Osteoblast (primary cell): ENCODE measurements around the gene RIOK1. TPM values are rescaled to one million over a fixed set of nuclear protein-coding genes. Genes with fewer than 3 reads are reported as not detected.

Source experiments
- DNase-seq: peaks from one replicate; pipeline ENCODE4 v3.0.0; 2011; ENCODE audit warnings: low spot score, mixed read lengths; ENCODE audit not compliant: insufficient read length; ENCODE audit errors: missing footprints
- H2AFZ ChIP-seq: 2 replicates; pipeline ENCODE4 v1.6.0; 2011; ENCODE audit warnings: mild to moderate bottlenecking, low read length
- H3K27ac ChIP-seq: 2 replicates; pipeline ENCODE4 v1.5.1; 2011; ENCODE audit warnings: mild to moderate bottlenecking, low read depth, low read length, moderate library complexity
- H3K27me3 ChIP-seq: 2 replicates; pipeline ENCODE4 v1.6.0; 2012; ENCODE audit warnings: mild to moderate bottlenecking, control low read depth, inconsistent platforms, low read length, moderate library complexity; ENCODE audit not compliant: insufficient read depth
- H3K36me3 ChIP-seq: 2 replicates; pipeline ENCODE4 v1.5.1; 2011; ENCODE audit warnings: mild to moderate bottlenecking, low read length, control low read depth, moderate library complexity; ENCODE audit not compliant: insufficient read depth
- H3K4me1 ChIP-seq: 2 replicates; pipeline ENCODE4 v1.5.1; 2011; ENCODE audit warnings: mild to moderate bottlenecking, low read length, control low read depth, moderate library complexity; ENCODE audit not compliant: insufficient read depth
- H3K4me2 ChIP-seq: 2 replicates; pipeline ENCODE4 v1.6.0; 2011; ENCODE audit warnings: mild to moderate bottlenecking, low read length; ENCODE audit not compliant: insufficient read depth
- H3K4me3 ChIP-seq: fragments of 200-600 bp; sonication (generic); 3 replicates; pipeline ENCODE4 v1.5.1; 2012; ENCODE audit warnings: mild to moderate bottlenecking, low read length, inconsistent platforms; ENCODE audit not compliant: insufficient read depth
- H3K79me2 ChIP-seq: 2 replicates; pipeline ENCODE4 v1.6.0; 2012; ENCODE audit warnings: mild to moderate bottlenecking, low read length, control low read depth, inconsistent platforms; ENCODE audit not compliant: insufficient read depth
- H3K9me3 ChIP-seq: 2 replicates; pipeline ENCODE4 v1.5.1; 2011; ENCODE audit warnings: low read depth, low read length, control low read depth
- H4K20me1 ChIP-seq: 2 replicates; pipeline ENCODE4 v1.6.0; 2012; ENCODE audit warnings: mild to moderate bottlenecking, low read length, control low read depth; ENCODE audit not compliant: insufficient read depth
- total RNA-seq: library from RNA; depleted of rRNA; stranded (reverse); fragments of >200 nt; gene quantifications from 2 replicates; pipeline ENCODE4 v1.2.3, GENCODE V29; 2012
- TF ChIP-seq, protein P1 (sequence below): IDR thresholded peaks from 2 replicates; pipeline ENCODE4 v1.5.1; 2011; ENCODE audit warnings: mild to moderate bottlenecking, low read depth, low read length, moderate library complexity; ENCODE audit errors: extremely low read depth

RIOK1 gene
- total RNA-seq, 1 donor = 14.1 TPM

DNA sequence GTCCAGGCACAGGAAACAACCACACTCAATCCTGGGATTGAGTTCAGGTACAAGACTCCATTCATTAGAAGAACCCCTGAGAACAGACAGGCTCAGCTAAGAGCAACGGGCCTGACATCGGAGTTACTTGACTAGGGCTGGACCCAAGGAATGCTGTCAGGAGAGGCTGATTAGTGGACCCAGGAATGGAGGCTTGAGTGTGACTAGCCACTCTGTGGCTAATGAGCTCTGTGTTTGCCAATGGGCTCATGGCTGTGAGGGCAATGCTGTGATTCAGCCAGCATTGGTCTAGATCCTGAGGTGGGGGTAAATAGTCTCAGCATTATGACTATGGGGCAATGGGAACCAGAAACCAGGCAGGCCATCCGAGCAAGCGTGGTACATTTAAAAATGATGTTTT is 71.8 kb downstream of the RIOK1 start:
- Histone ChIP-seq H3K4me3 (no peak overlapping the region), H3K27me3 (no peaks in the 10 kb centered on the region), H3K79me2 (no peaks in the 10 kb centered on the region), H3K9me3 (no peaks in the 10 kb centered on the region), H3K27ac (peak overlapping the region; percentile 27), H3K4me1 (peaks cover 16% of the 10 kb centered on the region), H2AFZ (peak overlapping the region; percentile 38), H4K20me1 (no peaks in the 10 kb centered on the region), H3K4me2 (peak overlapping the region; percentile 2), H3K36me3 (no peaks in the 10 kb centered on the region)
- TF ChIP-seq, protein P1, sequence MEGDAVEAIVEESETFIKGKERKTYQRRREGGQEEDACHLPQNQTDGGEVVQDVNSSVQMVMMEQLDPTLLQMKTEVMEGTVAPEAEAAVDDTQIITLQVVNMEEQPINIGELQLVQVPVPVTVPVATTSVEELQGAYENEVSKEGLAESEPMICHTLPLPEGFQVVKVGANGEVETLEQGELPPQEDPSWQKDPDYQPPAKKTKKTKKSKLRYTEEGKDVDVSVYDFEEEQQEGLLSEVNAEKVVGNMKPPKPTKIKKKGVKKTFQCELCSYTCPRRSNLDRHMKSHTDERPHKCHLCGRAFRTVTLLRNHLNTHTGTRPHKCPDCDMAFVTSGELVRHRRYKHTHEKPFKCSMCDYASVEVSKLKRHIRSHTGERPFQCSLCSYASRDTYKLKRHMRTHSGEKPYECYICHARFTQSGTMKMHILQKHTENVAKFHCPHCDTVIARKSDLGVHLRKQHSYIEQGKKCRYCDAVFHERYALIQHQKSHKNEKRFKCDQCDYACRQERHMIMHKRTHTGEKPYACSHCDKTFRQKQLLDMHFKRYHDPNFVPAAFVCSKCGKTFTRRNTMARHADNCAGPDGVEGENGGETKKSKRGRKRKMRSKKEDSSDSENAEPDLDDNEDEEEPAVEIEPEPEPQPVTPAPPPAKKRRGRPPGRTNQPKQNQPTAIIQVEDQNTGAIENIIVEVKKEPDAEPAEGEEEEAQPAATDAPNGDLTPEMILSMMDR = no peak
- peak; percentile 86 for DNase-seq

DNA sequence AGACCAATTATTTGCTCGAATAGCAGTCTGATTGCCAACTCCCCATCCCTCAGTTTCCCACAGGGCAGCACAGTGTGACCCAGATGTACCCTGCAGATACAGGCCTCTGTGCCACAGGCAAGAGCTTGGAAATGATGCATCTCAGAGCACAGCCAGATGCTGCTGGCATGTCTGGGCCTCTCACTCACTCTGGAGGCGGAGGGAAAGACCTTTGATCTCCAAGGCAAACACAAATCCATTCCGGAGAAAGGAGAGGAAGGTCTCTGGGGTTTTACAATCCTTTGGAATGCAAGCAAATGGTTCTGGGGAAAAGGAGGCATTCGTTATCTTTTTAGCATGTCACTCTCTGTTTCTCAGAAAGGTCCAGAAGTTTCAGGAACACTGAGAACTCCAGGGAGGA is 74.2 kb downstream of the RIOK1 start:
- Histone ChIP-seq H3K9me3 (no peaks in the 10 kb centered on the region), H3K4me2 (no peak overlapping the region), H3K27me3 (no peaks in the 10 kb centered on the region), H3K36me3 (no peaks in the 10 kb centered on the region), H4K20me1 (no peaks in the 10 kb centered on the region), H3K79me2 (no peaks in the 10 kb centered on the region), H3K4me3 (no peak overlapping the region), H3K4me1 (peaks cover 35% of the 10 kb centered on the region), H3K27ac (peak overlapping the region; percentile 50), H2AFZ (peak overlapping the region; percentile 11)
- DNase-seq = peak; percentile 85
- TF ChIP-seq, protein P1 = no peak

DNA sequence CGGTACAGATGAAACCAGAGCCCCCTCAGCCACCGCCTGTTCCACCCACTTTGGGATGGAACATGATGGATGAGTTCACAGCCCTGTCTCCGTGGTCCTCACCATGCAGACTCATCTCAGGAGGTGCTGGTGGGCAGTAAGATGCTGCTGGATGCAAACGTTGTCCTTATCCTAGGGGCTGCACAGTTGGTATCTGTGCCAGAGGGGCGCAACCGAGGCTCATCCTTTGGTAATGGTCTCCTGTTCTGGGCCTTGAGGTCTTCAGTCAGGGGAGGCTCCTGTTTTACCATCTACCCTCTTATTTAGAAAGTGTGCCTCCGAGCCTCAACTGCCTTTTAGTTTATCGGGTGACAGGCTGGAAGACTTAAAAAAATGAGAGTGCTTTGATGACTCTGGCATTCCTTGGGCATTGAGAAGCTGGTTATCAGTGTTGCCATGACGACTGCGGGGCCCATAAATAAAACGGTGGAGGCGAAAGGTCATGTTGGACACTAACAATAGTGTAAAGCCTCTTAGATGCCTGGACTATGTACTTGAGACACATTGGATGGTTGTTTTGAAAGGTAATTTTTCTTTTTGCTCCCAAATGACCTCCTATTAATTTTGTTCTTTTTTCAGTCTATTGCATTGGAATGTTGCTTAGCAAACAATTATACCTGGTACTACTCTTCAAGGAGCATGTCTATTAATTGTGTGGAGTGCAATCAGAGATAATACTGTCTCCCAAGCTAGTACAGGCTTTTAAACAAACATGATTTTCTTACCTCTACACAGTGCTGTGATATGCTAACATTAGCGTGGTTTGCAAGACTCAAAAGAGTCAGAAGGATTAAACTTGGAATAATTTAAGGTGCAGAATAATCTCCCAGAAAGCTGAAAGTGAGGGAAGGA is 77.6 kb downstream of the RIOK1 start:
- Histone ChIP-seq H3K4me1 (peaks cover 38% of the 10 kb centered on the region), H4K20me1 (no peaks in the 10 kb centered on the region), H2AFZ (no peak overlapping the region), H3K9me3 (no peaks in the 10 kb centered on the region), H3K79me2 (no peaks in the 10 kb centered on the region), H3K27ac (peak overlapping the region; percentile 69), H3K4me3 (no peak overlapping the region), H3K36me3 (no peaks in the 10 kb centered on the region), H3K4me2 (no peak overlapping the region), H3K27me3 (no peaks in the 10 kb centered on the region)
- TF ChIP-seq, protein P1 = no peak
- no peak for DNase-seq

Other genes with a start within 250 kb of the RIOK1 start
- 89.4 and 108 TPM in 2 replicates for gene SSR1, start 76.6 kb upstream of the RIOK1 start, total RNA-seq
- gene CAGE1, start 66 bp upstream of the RIOK1 start, total RNA-seq = under 0.01 TPM in 2 replicates
- 84.0 and 119 TPM in 2 replicates for gene DSP, start 151.9 kb downstream of the RIOK1 start, total RNA-seq
- 15.9 and 19.7 TPM in 2 replicates for gene SNRNP48, start 200.4 kb downstream of the RIOK1 start, total RNA-seq